Suprapubic skin (tissue), 3 donors: ENCODE results near the gene RERE.

Experiments used
- EP300 ChIP-seq: sonication (generic); formaldehyde crosslinking; IDR thresholded peaks from one replicate; pipeline ENCODE4 v1.6.1; 2017; ENCODE audit warnings: antibody characterized with exemption
- TF ChIP-seq, protein P1 (sequence below), 2 donors: fragments of 200-600 bp in 1 of 2; fragments of 450-650 bp in 1 of 2; sonication (generic) in 1 of 2; IDR thresholded peaks; one replicate each; pipeline ENCODE4 v1.5.1; 2016 to 2019; ENCODE audit warnings: antibody characterized with exemption in 2 of 2, mild to moderate bottlenecking in 1 of 2, moderate library complexity in 1 of 2

DNA sequence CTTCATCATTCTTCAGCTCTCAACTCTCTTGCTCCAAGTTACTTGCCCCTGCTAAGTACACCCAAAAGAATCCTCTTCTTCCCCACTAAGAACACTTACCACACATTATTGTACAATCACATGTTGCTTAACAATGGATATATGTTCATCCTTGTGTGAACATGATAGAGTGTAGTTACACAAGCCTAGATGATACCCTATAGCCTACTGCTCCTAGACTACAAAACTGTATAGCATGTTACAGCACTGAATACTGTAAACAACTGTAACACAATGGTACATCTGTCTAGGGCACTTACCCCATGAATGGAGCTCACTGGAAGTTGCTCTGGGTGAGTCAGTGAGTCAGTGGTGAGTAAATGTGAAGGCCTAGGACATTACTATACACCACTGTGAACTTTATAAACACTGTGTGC is 77.4 kb downstream of the RERE start:
- TF ChIP-seq, protein P1, sequence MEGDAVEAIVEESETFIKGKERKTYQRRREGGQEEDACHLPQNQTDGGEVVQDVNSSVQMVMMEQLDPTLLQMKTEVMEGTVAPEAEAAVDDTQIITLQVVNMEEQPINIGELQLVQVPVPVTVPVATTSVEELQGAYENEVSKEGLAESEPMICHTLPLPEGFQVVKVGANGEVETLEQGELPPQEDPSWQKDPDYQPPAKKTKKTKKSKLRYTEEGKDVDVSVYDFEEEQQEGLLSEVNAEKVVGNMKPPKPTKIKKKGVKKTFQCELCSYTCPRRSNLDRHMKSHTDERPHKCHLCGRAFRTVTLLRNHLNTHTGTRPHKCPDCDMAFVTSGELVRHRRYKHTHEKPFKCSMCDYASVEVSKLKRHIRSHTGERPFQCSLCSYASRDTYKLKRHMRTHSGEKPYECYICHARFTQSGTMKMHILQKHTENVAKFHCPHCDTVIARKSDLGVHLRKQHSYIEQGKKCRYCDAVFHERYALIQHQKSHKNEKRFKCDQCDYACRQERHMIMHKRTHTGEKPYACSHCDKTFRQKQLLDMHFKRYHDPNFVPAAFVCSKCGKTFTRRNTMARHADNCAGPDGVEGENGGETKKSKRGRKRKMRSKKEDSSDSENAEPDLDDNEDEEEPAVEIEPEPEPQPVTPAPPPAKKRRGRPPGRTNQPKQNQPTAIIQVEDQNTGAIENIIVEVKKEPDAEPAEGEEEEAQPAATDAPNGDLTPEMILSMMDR (IDR thresholded peaks at IDR 0.05): no peak
- no peak for TF ChIP-seq EP300
